ENCODE data around the gene PATJ.
"Not testable (repeated sequence)": the region's sequence is repeated elsewhere in the genome, so short reads cannot be mapped to it uniquely, and the experiment has no call there.

DNA sequence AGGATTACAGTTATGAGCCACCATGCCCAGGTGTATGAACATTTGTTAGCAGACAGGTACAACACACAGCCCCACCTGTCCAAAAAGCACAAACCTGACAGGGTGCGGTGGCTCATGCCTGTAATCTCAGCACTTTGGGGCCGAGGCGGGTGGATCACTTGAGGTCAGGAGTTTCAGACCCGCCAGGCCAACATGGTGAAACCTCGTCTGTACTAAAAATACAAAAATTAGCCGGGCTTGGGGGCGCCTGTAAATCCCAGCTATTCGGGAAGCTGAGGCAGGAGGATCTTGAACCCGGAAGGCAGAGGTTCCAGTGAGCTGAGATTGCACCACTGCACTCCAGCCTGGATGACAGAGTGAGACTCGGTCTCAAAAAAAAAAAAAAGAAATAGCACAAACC lies 428.1 kb downstream of the PATJ start:
- TF ChIP-seq, protein P1, sequence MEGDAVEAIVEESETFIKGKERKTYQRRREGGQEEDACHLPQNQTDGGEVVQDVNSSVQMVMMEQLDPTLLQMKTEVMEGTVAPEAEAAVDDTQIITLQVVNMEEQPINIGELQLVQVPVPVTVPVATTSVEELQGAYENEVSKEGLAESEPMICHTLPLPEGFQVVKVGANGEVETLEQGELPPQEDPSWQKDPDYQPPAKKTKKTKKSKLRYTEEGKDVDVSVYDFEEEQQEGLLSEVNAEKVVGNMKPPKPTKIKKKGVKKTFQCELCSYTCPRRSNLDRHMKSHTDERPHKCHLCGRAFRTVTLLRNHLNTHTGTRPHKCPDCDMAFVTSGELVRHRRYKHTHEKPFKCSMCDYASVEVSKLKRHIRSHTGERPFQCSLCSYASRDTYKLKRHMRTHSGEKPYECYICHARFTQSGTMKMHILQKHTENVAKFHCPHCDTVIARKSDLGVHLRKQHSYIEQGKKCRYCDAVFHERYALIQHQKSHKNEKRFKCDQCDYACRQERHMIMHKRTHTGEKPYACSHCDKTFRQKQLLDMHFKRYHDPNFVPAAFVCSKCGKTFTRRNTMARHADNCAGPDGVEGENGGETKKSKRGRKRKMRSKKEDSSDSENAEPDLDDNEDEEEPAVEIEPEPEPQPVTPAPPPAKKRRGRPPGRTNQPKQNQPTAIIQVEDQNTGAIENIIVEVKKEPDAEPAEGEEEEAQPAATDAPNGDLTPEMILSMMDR (IDR thresholded peaks at IDR 0.05): not testable (repeated sequence)
- not testable (repeated sequence) for TF ChIP-seq POLR2A (IDR thresholded peaks at IDR 0.05)
